Measurements from ENCODE around the gene JPH3.
"Not testable (repeated sequence)": the region's sequence is repeated elsewhere in the genome, so short reads cannot be mapped to it uniquely, and the experiment has no call there.

The JPH3 gene

DNA sequence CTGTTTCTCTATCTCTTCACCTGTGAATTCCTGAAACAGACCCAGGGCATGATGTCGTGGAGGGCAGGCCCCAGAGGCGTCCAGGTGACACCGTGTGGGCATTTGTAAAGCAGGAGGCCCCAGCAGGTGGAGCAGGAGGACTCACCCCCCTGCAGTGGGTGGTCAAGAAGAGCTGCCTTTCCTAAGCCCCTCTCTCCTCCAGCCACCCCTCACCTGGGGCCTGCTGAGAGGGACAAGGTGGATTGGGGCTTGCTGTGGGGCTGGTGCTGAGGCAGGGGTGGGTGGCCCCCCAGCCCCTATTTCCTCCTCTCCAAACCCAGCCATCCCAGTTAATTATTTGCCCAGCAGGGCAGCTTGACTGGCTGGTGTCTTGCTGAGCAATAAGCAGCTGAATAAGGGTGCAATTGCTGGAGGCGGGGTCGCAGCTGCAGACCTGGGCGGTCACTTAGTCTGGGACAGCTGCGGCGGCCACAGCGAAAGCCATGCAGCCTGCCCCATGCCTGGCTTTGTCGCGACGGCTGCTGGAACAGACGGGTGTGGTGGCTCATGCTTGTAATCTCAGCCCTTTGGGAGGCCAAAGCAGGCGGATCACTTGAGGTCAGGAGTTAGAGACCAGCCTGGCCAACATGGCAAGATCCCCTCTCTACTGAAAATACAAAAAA, 56.4 kb downstream of the JPH3 start:
- DNase-seq, result no peak

DNA sequence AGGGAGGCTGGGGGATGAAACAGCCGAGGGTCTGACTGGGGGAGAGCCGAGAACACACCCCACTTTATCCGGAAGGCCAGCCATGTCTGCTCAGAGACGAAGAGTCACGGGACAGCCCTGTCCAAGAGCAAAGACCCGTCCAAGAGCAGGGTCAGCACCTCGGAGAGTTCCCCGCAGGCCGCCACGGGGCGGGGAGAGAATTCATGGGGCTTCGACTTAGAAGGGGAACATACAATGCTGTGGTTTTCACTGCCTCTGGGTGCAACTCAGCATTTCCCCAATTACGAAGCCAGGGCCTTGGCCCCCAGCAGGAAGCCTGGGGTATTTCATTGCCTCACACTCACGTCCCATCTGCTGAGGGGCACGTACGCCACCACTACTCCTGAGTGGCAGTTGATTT, 59.3 kb downstream of the JPH3 start:
- no peak for DNase-seq

DNA sequence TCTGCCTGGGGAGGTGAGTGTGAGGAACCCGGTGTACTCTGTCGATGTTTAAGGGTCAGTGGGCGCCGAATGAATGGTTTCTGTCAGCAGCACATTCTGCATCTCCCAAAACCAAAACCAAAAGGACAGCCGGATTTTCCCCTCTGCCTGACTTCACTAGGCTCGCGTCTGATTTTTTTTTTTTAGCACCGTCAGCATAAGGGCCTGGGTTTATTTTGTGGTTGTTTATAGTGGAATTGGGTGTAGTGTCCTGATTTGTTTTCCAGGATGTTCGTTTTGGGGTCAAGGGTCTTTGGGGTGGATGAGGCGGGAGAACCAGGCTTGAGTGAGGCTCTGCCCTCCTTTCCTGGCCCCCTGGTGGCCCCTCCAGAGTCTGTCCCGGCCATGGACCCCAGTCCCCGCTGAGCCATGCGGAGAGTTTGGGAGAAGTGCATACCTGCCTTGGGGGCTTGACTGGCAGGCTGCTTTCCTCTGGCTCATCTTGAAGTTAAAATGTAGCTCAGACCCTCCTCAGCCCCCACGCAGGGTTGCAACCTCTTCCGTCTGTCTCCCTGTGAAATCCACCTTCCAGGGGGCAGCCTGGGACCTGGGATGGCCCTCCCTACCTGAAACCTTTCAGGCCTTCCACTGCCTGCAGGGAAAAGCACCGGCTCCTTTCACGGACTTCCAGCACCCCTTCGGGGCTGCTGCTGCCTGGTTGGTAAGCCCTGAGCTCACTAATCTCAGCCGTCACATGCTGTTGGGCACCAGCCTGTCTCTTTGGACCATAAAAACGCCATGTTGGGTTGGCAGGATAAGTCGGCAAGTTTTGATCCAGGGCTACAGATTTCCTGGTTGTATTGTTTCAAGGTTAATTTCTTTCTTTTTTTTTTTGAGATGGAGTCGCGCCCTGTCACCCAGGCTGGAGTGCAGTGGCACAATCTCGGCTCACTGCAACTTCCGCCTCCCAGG, 60.2 kb downstream of the JPH3 start:
- no peak for DNase-seq

DNA sequence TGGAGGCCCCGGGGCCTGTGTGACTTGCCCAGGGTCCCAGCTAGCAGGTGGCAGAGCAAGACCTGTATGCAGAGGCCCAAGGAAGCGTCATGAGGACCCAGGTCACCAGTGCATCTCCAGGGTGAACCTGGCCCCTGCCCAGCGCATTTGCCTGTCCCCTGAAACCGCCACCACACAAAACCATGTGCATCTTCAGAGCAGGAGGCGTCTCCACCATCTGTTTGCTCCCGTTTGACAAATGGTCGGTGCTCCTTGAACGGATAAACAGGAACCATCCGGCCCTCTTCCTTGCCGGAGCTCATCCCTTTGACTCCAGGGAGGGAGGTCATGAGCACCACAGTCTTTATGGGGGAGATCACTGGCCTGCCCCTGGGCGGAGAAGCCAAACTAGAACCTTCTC, 62.5 kb downstream of the JPH3 start:
- DNase-seq, result no peak

DNA sequence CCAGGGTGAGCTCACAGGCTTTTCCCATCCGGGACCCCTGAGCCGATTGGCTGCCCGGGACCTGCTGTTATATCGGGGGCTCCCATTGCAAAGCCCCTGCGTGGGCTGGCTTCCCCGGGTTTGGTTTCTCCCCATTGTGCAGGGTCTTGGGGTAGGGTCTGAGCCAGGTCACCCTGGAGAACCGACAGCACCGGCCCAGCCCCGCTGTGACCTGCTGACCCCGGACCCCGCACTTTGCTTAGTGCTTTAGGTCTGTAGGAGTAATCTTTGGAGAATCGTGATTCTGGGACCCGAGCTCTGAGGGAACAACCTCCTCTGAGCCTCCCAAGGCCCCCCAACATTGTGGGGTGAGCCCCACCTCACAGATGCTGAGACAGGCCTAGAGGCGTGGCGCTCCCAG, 62.9 kb downstream of the JPH3 start:
- no peak for DNase-seq

DNA sequence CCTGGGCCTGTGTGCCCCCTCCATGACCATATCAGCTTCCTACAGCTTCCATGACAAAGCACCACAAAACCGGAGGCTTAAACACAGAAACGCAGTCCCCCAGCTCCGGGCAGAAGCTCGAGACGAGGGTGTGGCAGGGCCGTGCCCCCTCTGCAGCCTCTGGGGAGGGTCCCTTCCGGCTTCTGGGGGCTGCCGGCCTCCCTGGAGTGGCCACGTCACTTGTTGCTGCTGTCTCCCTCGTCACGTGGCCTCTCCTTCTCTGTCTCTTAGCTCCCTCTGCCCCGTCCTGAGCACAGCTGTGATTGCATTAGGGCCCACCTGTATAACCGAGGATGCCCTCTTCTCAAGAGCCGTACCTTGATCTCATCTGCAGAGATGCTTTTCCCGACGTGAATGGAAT, 64.6 kb downstream of the JPH3 start:
- DNase-seq, result no peak

DNA sequence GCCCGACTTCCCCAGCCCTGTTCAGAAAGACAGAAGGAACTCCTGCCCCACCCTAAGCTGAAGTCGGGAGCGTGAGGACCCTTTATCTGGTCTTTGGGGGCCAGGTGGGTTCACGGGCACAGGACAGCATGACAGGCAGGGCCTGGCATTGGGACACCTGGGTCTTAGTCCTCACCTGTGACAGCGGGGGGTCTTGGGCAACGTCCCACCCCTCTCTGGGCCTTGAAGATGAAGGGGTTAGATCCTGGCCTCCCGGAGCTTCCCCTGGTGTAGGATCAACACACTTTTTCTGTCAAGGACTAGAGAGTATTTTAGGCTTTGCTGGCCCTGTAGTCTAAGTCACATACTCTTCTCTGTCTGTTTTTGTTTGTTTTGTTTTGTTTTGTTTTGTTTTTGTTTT, 65.1 kb downstream of the JPH3 start:
- DNase-seq, result no peak

DNA sequence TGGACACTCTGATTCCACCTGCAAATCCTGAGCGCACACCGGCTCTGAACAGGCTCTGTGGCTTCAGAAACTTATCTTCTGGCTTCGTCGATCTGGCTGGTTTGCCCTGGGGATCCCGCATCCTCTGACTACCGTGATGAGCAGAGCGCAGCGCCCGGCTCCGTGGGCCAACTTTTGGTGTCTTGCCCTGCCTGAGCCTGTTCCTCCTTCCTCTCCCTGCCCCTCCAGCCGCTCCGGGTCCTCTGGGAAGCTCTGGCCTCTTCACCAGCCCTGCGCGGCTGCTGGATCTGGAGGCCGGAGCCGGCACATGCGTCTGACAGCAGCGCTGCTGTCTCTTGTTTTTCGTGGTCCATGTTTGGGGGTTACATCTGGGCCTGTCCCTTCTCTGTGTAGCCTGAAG, 65.6 kb downstream of the JPH3 start:
- DNase-seq, result no peak

DNA sequence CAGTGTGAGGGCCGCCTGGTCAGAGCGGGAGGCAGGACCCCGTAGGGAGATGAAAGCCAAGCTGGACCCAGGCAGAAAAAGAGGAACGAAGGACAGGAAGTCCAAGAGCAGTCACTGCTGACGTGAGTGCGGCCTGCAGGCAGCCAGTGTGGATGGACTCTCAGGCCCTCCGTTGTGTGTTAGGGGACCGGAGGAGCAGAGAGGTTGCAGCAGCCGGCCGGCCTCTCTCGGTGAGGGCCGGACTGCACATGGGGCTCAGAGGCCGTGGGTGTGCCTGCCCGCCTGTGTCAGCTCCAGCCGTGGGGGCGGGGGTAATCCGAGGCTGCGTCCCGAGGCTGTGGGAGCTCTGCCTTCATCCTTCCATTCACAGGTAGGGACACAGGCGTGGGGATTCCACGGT, 67.4 kb downstream of the JPH3 start:
- DNase-seq, result no peak

DNA sequence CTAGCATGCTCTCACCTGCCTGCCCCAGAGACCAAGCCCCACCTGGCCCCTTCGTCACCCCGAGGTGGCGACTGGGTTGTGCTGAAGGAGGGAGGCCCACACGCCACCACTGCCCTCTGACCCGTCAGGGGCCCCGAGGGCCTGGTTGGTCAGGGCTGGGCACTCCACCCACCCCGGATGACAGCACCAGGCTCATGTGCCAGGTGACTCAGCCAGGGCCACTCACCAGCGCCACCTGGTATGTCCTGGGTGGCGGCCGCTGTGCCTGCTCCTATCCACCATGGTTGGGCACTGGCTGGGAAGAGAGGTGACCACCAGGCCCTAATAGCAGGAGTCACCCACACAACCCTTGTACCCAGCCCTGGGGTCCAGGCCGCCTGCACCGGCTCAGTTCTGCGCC, 68.9 kb downstream of the JPH3 start:
- DNase-seq, result no peak

DNA sequence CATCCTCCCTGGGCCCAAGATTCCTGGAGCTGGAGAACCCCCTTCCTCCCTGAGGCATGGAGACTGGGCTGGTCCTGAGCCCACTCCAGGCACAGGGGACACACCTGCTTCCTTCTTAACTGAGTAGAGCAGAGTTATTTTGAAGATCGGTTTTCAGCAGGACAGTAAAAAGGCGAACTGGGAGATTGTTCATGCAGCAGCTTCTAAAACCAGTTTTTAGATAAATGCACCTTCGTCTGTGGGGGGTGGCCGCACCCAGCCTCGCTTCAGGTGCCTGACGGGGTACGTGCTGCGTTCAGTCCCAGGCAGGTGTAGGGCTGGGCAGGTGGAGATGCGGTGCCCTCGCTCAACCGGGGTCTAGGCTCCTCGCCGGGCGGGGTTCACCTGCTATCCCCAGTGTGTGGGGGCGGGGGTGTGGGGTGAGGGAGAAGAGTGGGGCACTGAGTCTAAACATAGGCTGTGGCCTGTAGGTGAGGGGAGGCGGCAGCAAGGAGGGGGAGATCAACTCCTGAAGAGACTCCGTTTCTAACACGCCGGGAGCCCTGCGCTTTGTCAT, 69.5 kb downstream of the JPH3 start:
- DNase-seq, result no peak

DNA sequence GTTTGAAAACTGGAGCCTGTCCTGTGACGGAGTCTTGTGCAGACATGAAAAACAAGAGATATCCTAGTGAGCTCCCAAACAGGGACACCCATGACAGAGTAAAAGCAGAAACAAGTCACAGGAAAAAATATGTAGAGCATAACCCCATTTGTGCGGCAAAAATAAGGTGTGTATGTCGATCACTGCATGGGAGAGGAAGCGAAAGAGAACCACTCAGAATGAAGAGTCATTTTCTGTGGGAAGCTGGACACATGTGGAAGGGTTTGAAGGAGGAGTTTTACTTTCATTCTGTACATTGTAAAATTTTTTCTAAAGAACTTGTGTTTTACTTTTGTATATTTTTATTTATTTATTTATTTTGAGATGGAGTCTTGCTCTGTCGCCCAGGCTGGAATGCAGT, 72.1 kb downstream of the JPH3 start:
- no peak for DNase-seq

DNA sequence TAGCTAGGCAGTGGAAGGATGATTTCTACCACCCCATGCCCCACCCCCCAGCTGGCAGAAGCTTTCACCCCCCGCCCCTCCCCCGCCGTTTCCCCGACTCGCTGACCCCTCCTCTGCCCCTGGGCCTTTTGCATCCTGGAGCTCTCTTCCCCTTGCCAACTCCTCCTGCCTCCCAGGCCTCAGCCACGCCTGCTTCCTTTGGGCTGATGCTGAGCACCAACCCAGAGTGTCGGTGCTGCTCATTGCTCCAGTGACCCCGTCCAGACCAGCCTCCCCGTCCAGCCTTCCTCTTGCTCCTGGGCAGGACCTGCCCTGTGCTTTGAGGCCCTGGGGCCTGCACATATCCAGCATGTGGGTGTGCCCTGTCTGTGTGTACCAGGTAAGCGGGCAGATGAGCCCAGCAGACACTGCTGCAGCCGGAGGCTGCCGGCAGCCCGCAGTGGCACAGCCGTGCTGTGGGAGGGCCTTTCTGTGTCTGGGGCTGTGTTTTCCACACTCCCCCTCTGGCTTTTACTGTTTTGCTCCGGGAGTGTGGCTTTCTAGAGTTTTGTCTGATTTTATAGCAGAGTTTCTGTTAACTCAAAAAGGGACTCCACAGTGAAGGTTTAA, 72.9 kb downstream of the JPH3 start:
- peak; percentile 71 for DNase-seq

DNA sequence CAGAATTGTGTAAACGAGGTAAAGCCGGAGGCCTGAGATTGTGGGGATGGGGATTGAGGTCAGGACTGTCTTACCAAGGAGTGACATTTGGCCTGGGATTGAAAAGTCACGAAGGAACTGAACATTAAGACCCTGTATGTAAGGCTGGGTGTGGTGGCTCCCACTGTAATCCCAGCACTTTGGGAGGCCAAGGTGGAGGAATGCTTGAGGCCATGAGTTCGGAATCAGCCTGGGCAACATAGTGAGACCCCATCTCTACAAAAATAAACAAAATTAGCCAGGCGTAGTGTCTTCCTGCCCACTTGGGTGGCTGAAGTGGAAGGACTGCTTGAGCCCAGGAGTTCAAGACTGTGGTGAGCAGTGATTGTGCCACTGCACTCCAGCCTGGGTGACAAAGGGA, 75.5 kb downstream of the JPH3 start:
- DNase-seq, result no peak

DNA sequence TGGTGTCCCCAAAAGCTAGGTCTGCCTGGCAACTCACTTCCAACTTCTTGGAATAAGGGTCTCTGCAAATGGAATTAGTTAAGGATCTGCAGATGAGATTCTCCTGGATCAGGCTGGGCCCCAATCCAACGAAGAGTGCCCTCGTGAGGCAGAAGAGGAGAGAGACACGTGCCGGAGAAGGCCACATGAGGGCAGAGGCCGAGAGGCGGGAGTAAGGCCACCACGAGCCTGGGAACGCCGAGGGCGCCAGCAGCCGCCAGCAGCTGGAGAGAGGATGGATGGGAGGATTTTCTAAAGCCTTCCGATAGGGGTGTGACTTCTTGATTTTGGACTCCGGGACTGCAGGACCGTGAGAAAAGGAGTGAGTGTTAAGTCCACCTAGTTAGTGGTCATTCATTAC, 76.3 kb downstream of the JPH3 start:
- DNase-seq, result no peak

DNA sequence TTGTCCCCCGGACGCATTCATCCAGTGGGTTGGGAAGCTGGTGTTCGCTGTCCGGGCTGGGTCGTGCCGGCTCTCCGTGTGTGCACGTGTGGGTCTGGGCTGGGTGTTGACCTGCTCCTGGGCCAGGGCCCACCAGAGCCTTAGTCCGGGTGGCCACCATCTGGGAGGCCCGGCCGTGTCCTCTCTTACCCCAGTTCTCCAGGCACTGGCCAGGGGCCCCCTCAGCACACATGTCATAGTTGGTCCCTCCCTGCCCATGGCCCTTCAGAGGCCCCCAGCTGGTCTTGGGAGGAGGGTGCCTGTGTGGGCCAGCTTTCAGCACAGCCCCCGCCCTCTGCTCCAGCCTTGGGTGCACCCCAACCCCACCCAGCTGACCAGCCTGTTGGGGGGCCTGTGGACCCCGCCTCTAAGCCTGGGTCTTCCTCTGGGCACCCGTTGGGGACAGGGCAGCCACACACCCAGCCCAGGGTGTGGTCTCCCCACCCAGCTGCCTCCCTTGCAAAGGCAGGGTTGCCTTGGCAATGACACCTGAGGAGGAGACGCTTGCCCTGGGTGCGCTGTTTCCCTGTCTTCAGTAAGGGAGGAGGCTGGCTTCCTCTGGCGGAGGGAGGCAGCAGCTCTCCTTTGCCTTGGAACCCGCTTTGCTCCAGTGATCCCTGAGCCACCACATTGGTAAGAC, 77.4 kb downstream of the JPH3 start:
- no peak for DNase-seq

DNA sequence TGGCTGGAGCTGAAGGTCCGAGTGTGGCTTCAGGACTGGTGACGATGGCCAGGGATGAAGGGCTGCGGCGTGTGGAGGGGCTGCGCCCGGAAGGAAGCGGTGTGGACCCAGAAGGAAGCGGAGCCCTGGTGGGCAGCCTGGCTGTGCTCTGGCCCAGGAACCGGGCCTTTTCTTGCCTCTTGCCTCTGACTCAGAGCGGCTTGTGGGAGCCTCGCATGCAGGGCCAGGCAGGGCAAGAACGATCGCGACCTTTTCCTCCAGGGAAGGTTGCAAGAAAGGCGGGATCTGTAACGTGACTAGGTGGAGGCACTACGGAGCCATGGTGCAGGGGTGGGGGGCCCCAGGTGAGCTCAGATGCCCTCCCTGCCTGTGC, 78.0 kb downstream of the JPH3 start:
- DNase-seq, result no peak

DNA sequence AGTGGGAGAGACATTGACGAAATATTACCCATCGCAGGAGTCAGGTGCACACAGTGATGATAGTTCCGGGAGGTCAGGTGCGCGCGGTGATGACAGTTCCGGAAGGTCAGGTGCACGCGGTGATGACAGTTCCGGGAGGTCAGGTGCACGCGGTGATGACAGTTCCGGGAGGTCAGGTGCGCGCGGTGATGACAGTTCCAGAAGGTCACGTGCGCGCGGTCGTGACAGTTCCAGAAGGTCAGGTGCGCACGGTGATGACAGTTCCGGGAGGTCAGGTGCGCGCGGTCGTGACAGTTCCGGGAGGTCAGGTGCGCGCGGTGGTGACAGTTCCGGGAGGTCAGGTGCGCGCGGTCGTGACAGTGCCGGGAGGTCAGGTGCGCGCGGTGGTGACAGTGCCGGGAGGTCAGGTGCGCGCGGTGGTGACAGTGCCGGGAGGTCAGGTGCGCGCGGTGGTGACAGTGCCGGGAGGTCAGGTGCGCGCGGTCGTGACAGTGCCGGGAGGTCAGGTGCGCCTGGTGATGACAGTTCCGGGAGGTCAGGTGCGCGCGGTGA, 78.8 kb downstream of the JPH3 start:
- DNase-seq, result not testable (repeated sequence)

DNA sequence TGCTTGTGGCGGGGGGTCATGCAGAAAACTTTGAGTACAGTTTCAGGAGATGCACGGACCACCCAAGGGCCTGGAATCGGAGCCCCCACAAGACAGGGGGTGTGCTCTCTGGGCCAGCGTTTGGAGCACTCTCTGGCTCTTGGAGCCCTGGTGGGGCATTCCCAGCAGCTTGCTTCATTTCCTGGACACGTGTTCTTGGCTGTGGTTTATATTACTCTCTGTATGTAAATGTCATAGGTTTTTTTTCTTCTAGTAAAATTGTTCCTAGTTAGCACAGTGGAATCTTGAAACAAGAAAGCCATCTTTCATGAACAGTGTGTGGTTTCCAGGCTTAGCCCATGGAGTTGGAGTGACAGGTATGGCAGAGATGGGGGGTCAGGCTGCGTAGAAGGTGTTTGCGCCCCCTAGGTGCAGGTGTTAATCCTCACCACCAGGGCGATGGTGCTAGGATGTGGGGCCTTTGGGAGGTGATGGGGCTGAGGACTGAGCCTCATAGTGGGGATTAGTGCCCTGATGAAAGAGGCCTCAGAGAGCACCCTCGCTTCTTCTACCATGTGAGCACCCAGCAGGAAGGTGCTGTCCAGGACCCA, 79.8 kb downstream of the JPH3 start:
- DNase-seq, result peak; percentile 56

DNA sequence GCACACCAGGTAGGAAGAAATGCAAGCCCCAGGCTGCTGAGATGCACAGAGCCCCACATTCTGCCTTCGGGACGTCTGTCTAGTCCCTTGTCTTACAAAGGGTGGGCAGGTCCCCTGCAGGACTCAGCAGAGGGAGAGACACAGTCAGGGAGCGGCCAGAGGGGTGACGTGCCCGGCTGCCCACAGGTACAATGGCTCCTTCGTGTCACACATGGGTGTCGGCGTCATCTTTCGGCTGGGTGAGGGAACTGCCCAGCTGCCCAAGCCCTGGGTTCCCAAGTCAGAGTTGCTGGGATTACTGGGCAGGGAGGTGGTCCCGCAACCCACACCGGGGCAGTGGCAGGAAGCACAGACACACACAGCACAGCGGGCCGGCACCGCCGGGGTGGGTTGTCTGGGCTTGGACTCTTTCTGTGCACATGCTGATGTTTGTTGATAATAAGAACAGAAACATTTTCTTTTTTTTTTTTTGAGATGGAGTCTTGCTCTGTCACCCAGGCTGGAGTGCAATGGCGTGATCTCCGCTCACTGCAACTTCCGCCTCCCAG, 80.6 kb downstream of the JPH3 start:
- DNase-seq, result no peak

DNA sequence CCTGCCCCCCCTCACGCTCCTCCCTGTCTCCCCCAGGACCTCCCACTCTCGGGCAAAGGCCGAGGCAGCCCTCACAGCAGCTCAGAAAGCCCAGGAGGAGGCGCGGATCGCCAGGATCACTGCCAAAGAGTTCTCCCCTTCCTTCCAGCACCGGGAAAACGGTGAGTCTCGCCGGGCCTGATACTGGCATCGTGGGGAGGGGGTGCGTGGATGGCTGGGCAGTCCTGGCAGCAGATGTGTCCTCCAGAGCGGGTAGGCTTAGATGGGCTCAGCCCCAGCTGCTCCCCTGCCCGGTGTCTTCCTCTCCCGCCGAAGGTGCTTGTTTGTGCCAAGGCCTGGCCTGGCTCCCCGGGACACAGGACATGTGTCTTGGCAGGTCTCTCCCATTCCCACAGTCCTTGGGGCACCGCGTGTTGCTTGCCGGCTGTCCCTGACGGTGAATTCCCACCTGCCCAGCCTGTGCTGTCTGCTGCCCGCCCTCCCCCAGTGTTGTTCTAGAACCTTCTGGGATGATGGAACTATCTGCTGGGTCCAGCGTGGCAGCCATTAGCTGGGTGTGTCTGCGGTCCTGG, 81.9 kb downstream of the JPH3 start:
- DNase-seq, result no peak

Data from NCI-H226 (cell line).